ENCODE results near the gene GFER. TPM values are rescaled to one million over a fixed set of nuclear protein-coding genes. Genes with fewer than 3 reads are reported as not detected.

The GFER gene
- total and polyA plus RNA-seq, 9 of the 15 experiments (the other 6 are each of a cell fraction or from before 2014, with no cell fraction given): 4.3 to 53.7 (median 19.8) TPM

GRCh38 chr16:2028620-2029220 lies 44.7 kb downstream of the GFER start:
- H3K27me3 ChIP-seq (ENCODE audit: control insufficient read depth in 2 of 2, insufficient read depth in 2 of 2, low read length in 2 of 2): no peaks in the 10 kb centered on the region
- H3K79me2 ChIP-seq (ENCODE audit: control insufficient read depth, insufficient read depth, low read length): peaks cover 18% of the 10 kb centered on the region
- H3K36me3 ChIP-seq (ENCODE audit: control insufficient read depth, insufficient read depth, low read length): peaks cover 7% of the 10 kb centered on the region; the same call in 1 of the 3 replicates
- intact Hi-C loops (cut with micrococcal nuclease): no loop called here
- no peak for DNase-seq (ENCODE audit: extremely low read depth in 1 of 4, low spot score in 3 of 4)
- 0 out of 2 replicates have a peak, but pooled peaks cover 7% of the 10 kb centered on the region for H4K20me1 ChIP-seq (replicated peaks; ENCODE audit: control insufficient read depth, insufficient read depth, low read length)
- H3K9me3 ChIP-seq (replicated peaks; ENCODE audit: control insufficient read depth, insufficient read depth, low read depth, low read length): no peaks in the 10 kb centered on the region
- H2AFZ ChIP-seq (ENCODE audit: low read depth, low read length): no peak overlapping the region
- no peak overlapping the region for H3K27ac ChIP-seq (ENCODE audit: extremely low read depth, low read depth, low read length)
- ChIA-PET POLR2A (interaction anchor here (1.0 kb wide), 1 partner anchor 127 kb away, joined by 5 read pairs; the partner anchor contains the start of gene TRAF7), CTCF (ENCODE audit: low intra/inter-chr PET ratio) (no interaction called here)
- in situ Hi-C loops (cut with MboI): no loop called here
- ATAC-seq: no peak
- peaks cover 3% of the 10 kb centered on the region for H3K9me1 ChIP-seq (ENCODE audit: control insufficient read depth, insufficient read depth, low read length)
- H3K4me2 ChIP-seq (ENCODE audit: insufficient read depth, low read length): no peak overlapping the region
- TF ChIP-seq KHSRP (IDR thresholded peaks at IDR 0.05) (no peak), CAMTA2 (CRISPR knock-in tag; conservative IDR thresholded peaks at IDR 0.05) (no peak), MEF2A (IDR thresholded peaks at IDR 0.05; ENCODE audit: control insufficient read depth, low read depth, low read length) (no peak), CHD7 (IDR thresholded peaks at IDR 0.05; ENCODE audit: low read depth, low read length) (no peak), STAT5B (CRISPR knock-in tag; IDR thresholded peaks at IDR 0.05) (no peak)
- no peak for FAIRE-seq
- no peak overlapping the region for H3K4me3 ChIP-seq
- peak overlapping the region in 1 of 2 experiments; percentile 85; a peak in 2 of 4 replicates for H3K9ac ChIP-seq (ENCODE audit: insufficient read depth in 1 of 2, low read depth in 2 of 2, low read length in 2 of 2)
- peaks cover 31 to 83% of the 10 kb centered on the region in 2 experiments for H3K4me1 ChIP-seq (replicated peaks in 1 of 2; ENCODE audit: control insufficient read depth in 2 of 2, insufficient read depth in 2 of 2, low read length in 2 of 2)
- BruUV-seq (replicated peaks): no TSS peak
- WGBS (ENCODE audit: insufficient coverage, low coverage, missing lambda C conversion rate): 82% methylated on average over 16 of the region's 18 CpGs
